ENCODE measurements around the gene EDAR.
A peak's percentile ranks its signal among the peaks of the same experiment; 100 is the strongest.

EDAR gene

GRCh38 chr2:109016376-109016775, 27.4 kb upstream of the EDAR start:
- Mint-ChIP-seq H3K36me3 (no peaks in the 10 kb centered on the region), H3K27ac (no peak overlapping the region), H3K4me1 (peaks cover 10% of the 10 kb centered on the region), H3K9me3 (no peaks in the 10 kb centered on the region), H3K4me3 (no peak overlapping the region)
- DNase-seq (ENCODE audit: low spot score in 2 of 2) (no peak), ATAC-seq (no peak)

GRCh38 chr2:109014476-109014875, 25.5 kb upstream of the EDAR start:
- H3K4me1 Mint-ChIP-seq, result no peaks in the 10 kb centered on the region
- no peak for ATAC-seq
- H3K36me3 Mint-ChIP-seq, result no peaks in the 10 kb centered on the region
- no peaks in the 10 kb centered on the region for H3K9me3 Mint-ChIP-seq
- no peak for DNase-seq (ENCODE audit: low spot score in 2 of 2)
- no peak overlapping the region for H3K4me3 Mint-ChIP-seq
- H3K27ac Mint-ChIP-seq, result no peak overlapping the region

DNA sequence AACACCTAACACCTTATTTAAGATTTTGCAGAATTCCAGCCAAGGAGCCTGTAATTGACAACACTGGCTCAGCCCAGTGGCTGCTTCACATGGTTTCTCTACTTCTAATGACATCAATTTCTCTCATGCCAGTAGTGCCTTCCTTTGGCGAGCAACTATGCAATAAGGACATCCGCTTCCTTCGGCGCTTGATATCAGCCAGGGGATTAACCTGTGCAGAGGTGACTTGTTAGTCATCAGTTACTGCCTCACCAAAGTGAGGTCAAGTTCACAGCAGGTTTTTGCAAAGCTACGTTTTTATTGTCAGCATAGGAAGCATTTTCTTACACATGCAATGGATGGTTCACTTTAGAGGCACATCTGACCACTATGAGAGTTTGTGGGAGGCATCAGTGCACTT, 24.0 kb upstream of the EDAR start:
- H3K4me3 Mint-ChIP-seq, result no peak overlapping the region
- no peaks in the 10 kb centered on the region for H3K4me1 Mint-ChIP-seq
- no peaks in the 10 kb centered on the region for H3K9me3 Mint-ChIP-seq
- no peak for ATAC-seq
- H3K27ac Mint-ChIP-seq, result no peak overlapping the region
- no peaks in the 10 kb centered on the region for H3K36me3 Mint-ChIP-seq
- no peak for DNase-seq (ENCODE audit: low spot score in 2 of 2)

GRCh38 chr2:109009920-109010610, 21.0 kb upstream of the EDAR start:
- Mint-ChIP-seq H3K36me3 (no peaks in the 10 kb centered on the region), H3K27ac (no peak overlapping the region), H3K9me3 (no peaks in the 10 kb centered on the region), H3K4me3 (no peak overlapping the region), H3K4me1 (no peaks in the 10 kb centered on the region)
- no peak for ATAC-seq
- no peak for DNase-seq (ENCODE audit: low spot score in 2 of 2)

DNA sequence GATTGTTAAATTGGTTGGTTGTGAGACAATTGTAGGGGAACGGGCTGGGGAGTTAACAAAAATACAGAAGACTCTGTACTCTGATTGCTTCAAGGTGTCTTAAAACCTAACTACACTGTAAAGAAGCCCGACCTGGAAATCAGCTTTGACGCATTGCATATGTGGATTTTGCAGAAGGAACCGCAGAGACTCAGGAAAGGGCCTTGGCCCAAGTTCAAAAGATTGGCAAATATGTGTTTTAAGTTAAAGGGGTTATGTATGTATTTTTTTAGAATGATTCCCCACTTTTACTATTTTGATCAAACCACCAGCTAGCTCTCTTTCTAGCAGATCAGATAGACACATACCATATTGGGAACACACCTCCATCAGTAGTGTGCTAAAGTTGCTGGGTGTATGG, 18.0 kb upstream of the EDAR start:
- no peak overlapping the region for H3K27ac Mint-ChIP-seq
- no peaks in the 10 kb centered on the region for H3K36me3 Mint-ChIP-seq
- no peaks in the 10 kb centered on the region for H3K4me1 Mint-ChIP-seq

GRCh38 chr2:109005686-109006204, 16.7 kb upstream of the EDAR start:
- no peaks in the 10 kb centered on the region for H3K4me1 Mint-ChIP-seq
- DNase-seq (ENCODE audit: low spot score in 2 of 2) (no peak), ATAC-seq (no peak)
- no peaks in the 10 kb centered on the region for H3K36me3 Mint-ChIP-seq
- no peak overlapping the region for H3K4me3 Mint-ChIP-seq
- no peaks in the 10 kb centered on the region for H3K9me3 Mint-ChIP-seq
- no peak overlapping the region for H3K27ac Mint-ChIP-seq

More for the DNA sequence above, 18.0 kb upstream of the EDAR start:
- Mint-ChIP-seq H3K4me3 (no peak overlapping the region), H3K9me3 (no peaks in the 10 kb centered on the region)
- DNase-seq (ENCODE audit: low spot score in 2 of 2) (no peak), ATAC-seq (no peak)

GRCh38 chr2:109001201-109001600, 12.2 kb upstream of the EDAR start:
- no peaks in the 10 kb centered on the region for H3K9me3 Mint-ChIP-seq
- DNase-seq (ENCODE audit: low spot score in 2 of 2) (no peak), ATAC-seq (no peak)
- no peaks in the 10 kb centered on the region for H3K36me3 Mint-ChIP-seq
- no peaks in the 10 kb centered on the region for H3K4me1 Mint-ChIP-seq
- H3K27ac Mint-ChIP-seq, result no peak overlapping the region
- no peak overlapping the region for H3K4me3 Mint-ChIP-seq

DNA sequence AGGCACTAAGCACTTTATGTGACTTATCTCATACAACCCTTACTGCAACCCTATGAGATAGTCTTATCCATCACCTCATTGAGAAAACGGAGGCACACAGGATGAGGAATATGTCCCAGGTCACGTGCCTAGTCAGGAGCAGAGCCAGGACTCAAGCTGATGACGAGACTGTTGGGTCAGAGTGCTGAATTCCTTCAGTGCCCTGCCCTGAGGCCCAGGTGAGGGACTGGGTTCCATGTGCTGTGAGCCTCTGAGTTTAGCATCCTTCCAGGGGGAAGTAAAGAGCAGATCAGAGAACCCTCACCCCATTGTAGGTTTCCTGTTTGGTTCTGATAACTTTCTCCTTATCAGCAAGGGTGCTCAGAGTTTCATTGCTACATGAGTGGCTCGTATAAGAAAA, 11.7 kb upstream of the EDAR start:
- no peaks in the 10 kb centered on the region for H3K9me3 Mint-ChIP-seq
- H3K4me3 Mint-ChIP-seq, result no peak overlapping the region
- no peaks in the 10 kb centered on the region for H3K4me1 Mint-ChIP-seq
- H3K27ac Mint-ChIP-seq, result no peak overlapping the region
- H3K36me3 Mint-ChIP-seq, result no peaks in the 10 kb centered on the region
- no peak for DNase-seq (ENCODE audit: low spot score in 2 of 2)
- no peak for ATAC-seq

DNA sequence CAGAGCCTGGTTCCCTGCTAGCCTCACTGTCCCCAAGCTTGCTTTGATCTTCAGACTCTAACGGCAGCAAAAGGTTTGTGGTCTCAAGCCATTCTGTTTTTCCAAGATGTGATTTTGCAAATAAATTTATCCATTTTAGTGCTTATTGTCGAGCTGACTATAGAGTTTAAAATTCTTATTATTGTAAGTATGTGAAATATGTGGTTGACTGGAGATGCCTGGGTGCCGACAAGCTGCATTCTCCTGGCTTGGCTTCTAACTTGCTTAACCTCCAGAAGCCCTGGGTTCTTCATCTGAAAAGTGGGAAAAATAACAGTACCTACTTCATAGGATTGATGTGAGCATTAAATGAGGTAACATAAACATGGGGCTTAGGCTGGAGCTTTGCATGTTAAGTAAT, 9.9 kb upstream of the EDAR start:
- no peak for DNase-seq (ENCODE audit: low spot score in 2 of 2)
- Mint-ChIP-seq H3K27ac (no peak overlapping the region), H3K36me3 (no peaks in the 10 kb centered on the region), H3K4me3 (no peak overlapping the region), H3K4me1 (no peaks in the 10 kb centered on the region), H3K9me3 (no peaks in the 10 kb centered on the region)
- ATAC-seq, result no peak

DNA sequence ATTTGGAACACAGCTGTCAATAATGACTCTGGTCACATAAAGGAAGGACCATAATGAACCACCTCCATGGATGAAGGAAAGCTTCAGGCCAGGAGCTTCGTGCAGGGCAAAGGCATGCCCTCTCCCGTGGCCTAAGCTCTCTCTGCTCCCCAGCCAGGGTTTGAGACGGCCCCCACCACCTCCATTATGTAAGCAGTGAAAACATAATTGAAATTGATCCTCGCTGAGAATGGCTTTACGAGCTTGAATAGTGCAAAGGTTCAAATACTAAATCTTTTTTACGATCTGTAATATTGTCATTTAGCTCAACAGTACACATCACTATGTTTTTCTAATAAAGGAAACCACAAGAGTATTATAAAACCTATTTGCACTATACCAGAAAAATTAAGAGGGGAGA, 5.2 kb upstream of the EDAR start:
- no peak overlapping the region for H3K27ac Mint-ChIP-seq
- H3K4me1 Mint-ChIP-seq, result peaks cover 1% of the 10 kb centered on the region
- ATAC-seq (no peak), DNase-seq (ENCODE audit: low spot score in 2 of 2) (no peak)
- H3K4me3 Mint-ChIP-seq, result no peak overlapping the region
- H3K36me3 Mint-ChIP-seq, result no peaks in the 10 kb centered on the region
- H3K9me3 Mint-ChIP-seq, result no peaks in the 10 kb centered on the region

DNA sequence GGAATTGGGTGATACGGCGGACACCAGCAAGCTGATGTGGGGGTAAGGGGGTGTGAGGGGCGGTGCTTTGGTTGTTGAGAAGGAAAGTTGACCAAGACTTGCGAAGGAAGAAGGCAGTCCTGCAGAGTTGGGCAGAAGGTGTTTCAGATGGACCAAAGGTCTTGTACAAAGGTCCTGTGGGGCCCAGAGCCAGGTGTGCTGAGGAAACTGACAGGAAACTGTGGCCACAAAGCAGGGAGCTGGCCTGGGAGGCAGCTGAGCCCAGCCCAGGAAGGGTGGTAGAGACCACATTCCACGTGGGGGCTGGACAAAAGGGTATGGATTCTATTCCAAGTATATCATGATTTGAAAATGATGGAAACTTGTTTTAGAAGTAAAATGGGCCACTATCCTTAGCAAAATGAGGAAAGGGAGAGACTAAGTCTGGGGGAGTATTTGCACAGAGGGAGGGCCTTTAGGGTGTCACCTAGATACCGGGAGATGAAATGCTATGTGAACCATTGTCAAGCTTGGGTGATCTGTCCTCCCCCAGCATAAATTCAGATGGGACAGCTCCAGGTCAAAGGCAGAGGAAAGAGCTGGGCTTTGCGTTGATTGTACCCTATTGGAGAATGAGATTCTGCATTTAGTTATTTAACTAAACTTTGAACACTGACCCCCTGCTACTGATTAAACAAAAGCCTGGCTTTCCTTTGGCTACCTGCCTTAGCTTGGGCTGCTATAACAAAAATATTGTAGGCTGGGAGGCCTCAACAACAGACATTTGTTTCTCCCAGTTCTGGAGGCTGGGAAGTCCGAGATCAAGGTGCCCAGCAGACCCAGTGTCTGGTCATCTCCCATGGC, 4.3 kb upstream of the EDAR start:
- no peak for DNase-seq (ENCODE audit: low spot score in 2 of 2)
- ATAC-seq, result no peak
- Mint-ChIP-seq H3K27ac (no peak overlapping the region), H3K9me3 (no peaks in the 10 kb centered on the region), H3K36me3 (no peaks in the 10 kb centered on the region), H3K4me3 (no peak overlapping the region), H3K4me1 (peaks cover 8% of the 10 kb centered on the region)

- peaks cover 8% of the 10 kb centered on the region for H3K4me1 Mint-ChIP-seq
- no peak overlapping the region for H3K27ac Mint-ChIP-seq
- no peak overlapping the region for H3K4me3 Mint-ChIP-seq
- DNase-seq (ENCODE audit: low spot score in 2 of 2), result no peak
- H3K36me3 Mint-ChIP-seq, result no peaks in the 10 kb centered on the region
- H3K9me3 Mint-ChIP-seq, result no peaks in the 10 kb centered on the region
- no peak for ATAC-seq
Observed at GRCh38 chr2:108988076-108988795, 784 bp downstream of the EDAR start.

- Mint-ChIP-seq H3K36me3 (no peaks in the 10 kb centered on the region), H3K4me3 (no peak overlapping the region), H3K27ac (peak overlapping the region; percentile 17), H3K9me3 (no peaks in the 10 kb centered on the region), H3K4me1 (peaks cover 8% of the 10 kb centered on the region)
- ATAC-seq (no peak), DNase-seq (ENCODE audit: low spot score in 2 of 2) (no peak)
Observed at GRCh38 chr2:108986916-108987510, 2.0 kb downstream of the EDAR start.

GRCh38 chr2:108983610-108984009, 5.4 kb downstream of the EDAR start:
- H3K27ac Mint-ChIP-seq, result no peak overlapping the region
- DNase-seq (ENCODE audit: low spot score in 2 of 2) (no peak), ATAC-seq (no peak)
- H3K9me3 Mint-ChIP-seq, result no peaks in the 10 kb centered on the region
- H3K36me3 Mint-ChIP-seq, result no peaks in the 10 kb centered on the region
- peaks cover 12% of the 10 kb centered on the region for H3K4me1 Mint-ChIP-seq
- no peak overlapping the region for H3K4me3 Mint-ChIP-seq

DNA sequence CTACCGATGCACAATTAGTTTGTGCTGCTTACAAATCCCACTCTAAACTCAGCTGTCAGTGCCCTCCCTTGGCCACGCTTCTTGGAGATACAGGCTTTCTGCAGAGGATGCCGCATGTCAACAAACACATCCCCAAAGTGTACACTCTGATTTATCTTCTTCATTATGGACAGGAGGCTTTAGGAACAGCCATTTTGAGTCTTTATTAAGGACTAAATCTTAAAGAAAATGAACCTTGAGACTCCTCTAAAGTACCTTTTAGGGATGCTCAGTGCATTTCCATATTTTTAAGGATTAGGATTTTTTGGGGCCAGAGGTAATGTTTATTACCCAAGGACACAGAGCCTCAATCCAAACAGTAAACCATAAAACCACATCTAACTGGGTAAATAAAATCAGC, 6.0 kb downstream of the EDAR start:
- Mint-ChIP-seq H3K4me1 (peaks cover 11% of the 10 kb centered on the region), H3K27ac (peak overlapping the region; percentile 70), H3K9me3 (no peaks in the 10 kb centered on the region), H3K4me3 (no peak overlapping the region), H3K36me3 (no peaks in the 10 kb centered on the region)
- ATAC-seq, result no peak
- DNase-seq (ENCODE audit: low spot score in 2 of 2), result no peak

Data from stimulated activated effector memory CD8-positive, alpha-beta T cell treated with anti-CD3 and anti-CD28 coated beads, Interleukin-12 subunit alpha, Interleukin-12 subunit beta, amount 100 ng/mL, for 72 hours (primary cell).